ENCODE data around the gene MRPL10. TPM values are rescaled to one million over a fixed set of nuclear protein-coding genes. Genes with fewer than 3 reads are reported as not detected.

The MRPL10 gene
- total and polyA plus RNA-seq, 10 donors = 24.4 to 46.1 (median 34.2) TPM

- Histone ChIP-seq H3K9me3 (no peaks in the 10 kb centered on the region), H3K27ac (no peak overlapping the region), H3K36me3 (no peaks in the 10 kb centered on the region), H3K4me3 (no peak overlapping the region), H3K4me1 (no peaks in the 10 kb centered on the region), H3K27me3 (replicated peaks in 1 of 7) (peaks cover 0 to 8% (median 0%) of the 10 kb centered on the region in 7 donors)
- DNase-seq = no peak
- intact Hi-C loops (cut with DNase I; ENCODE audit: low total_unique reads) = loop anchor here (10.0 kb wide), 1 partner anchor 126 kb away; no protein-coding TSS in a partner anchor
- TF ChIP-seq POLR2A (IDR thresholded peaks at IDR 0.05) (no peak), CTCF (IDR thresholded peaks at IDR 0.05 in 8 of 11, conservative IDR thresholded peaks at IDR 0.05 in 3 of 11) (no peak), POLR2AphosphoS5 (IDR thresholded peaks at IDR 0.05) (no peak)
- WGBS, 5 donors = 81 to 88% (median 85%) methylated on average over 11 to 12 of the region's 12 CpGs
Observed at GRCh38 chr17:47800686-47801085, 30.7 kb downstream of the MRPL10 start.

DNA sequence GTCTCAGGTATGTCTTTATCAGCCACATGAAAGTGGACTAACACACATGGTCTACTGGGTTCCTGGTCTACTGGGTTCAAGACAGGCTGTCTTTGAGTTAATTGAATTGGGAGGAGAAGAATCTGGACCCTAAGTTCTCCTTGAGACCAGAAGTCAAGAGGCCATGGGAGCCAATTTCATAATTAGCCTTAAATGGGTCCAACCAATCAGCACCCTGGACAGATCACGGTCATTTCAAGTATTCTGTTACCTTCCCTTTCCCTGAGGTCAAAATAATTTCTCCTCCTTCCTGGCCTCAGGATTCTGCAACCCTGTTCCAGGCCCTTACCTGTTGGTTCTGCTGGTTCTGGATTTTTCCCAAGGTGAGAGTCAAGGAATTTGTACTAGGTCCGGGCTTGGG is 33.5 kb downstream of the MRPL10 start:
- Histone ChIP-seq H3K27me3 (replicated peaks in 1 of 7) (peaks cover 0 to 37% (median 15%) of the 10 kb centered on the region in 7 donors), H3K27ac (no peak overlapping the region), H3K4me1 (no peaks in the 10 kb centered on the region), H3K4me3 (no peak overlapping the region), H3K9me3 (no peaks in the 10 kb centered on the region), H3K36me3 (no peaks in the 10 kb centered on the region)
- WGBS, 5 donors = 49 to 80% (median 58%) methylated on average over 2 of the region's 2 CpGs
- DNase-seq = no peak
- TF ChIP-seq POLR2A (IDR thresholded peaks at IDR 0.05) (no peak), CTCF (IDR thresholded peaks at IDR 0.05 in 8 of 11, conservative IDR thresholded peaks at IDR 0.05 in 3 of 11) (no peak), POLR2AphosphoS5 (IDR thresholded peaks at IDR 0.05) (no peak)
- intact Hi-C loops (cut with DNase I; ENCODE audit: low total_unique reads) = loop anchor here (10.0 kb wide), 1 partner anchor 103 kb away; the partner anchor contains the start of gene TBKBP1

DNA sequence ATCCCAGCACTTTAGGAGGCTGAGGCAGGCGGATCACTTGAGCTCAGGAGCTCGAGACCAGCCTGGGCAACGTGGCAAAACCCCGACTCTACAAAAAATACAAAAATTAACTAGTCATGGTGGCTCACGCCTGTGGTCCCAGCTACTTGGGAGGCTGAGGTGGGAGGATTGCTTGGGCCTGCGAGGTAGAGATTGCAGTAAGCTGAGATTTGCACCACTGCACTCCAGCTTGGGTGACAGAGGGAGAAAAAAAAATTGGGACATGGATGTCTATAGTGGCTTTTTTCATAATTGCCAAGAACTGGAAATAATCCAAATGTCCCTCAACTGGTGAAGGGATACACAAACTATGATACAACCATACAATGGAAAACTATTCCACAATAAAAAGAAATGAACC is 38.4 kb downstream of the MRPL10 start:
- intact Hi-C loops (cut with DNase I; ENCODE audit: low total_unique reads) = loop anchor here (10.0 kb wide), 1 partner anchor 98 kb away; the partner anchor contains the start of gene TBKBP1
- no peak overlapping the region for H3K27ac ChIP-seq
- H3K9me3 ChIP-seq = no peaks in the 10 kb centered on the region
- no peak overlapping the region for H3K4me3 ChIP-seq
- H3K27me3 ChIP-seq (replicated peaks in 1 of 7) = peaks cover 0 to 85% (median 59%) of the 10 kb centered on the region in 7 donors
- whole genome bisulfite sequencing, 5 donors = 57 to 73% (median 70%) methylated on average over 6 of the region's 6 CpGs
- H3K36me3 ChIP-seq = no peaks in the 10 kb centered on the region
- peaks cover 9 to 16% (median 10%) of the 10 kb centered on the region in 6 donors for H3K4me1 ChIP-seq
- DNase-seq = no peak
- TF ChIP-seq POLR2A (IDR thresholded peaks at IDR 0.05) (no peak), CTCF (IDR thresholded peaks at IDR 0.05 in 8 of 11, conservative IDR thresholded peaks at IDR 0.05 in 3 of 11) (no peak), POLR2AphosphoS5 (IDR thresholded peaks at IDR 0.05) (no peak)

DNA sequence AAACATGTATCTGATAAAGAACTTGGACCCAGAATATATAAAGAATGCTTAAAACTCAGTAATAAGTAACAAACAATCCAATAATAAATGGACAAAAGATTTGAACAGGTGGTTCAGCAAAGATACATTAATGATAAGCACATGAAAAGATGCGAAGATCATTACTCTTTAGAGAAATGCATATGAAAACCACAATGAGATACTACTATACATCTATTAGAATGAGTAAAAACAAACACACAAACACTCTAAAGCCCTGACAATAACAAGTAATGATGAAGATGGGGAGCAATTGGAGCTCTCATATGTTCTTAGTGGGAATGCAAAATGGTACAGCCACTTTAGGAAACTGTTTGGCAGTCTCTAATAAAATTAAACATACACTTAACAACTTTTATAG is 38.9 kb downstream of the MRPL10 start:
- Histone ChIP-seq H3K9me3 (no peaks in the 10 kb centered on the region), H3K27me3 (replicated peaks in 1 of 7) (peaks cover 0 to 90% (median 62%) of the 10 kb centered on the region in 7 donors), H3K4me1 (peaks cover 9 to 16% (median 10%) of the 10 kb centered on the region in 6 donors), H3K36me3 (no peaks in the 10 kb centered on the region), H3K4me3 (no peak overlapping the region), H3K27ac (no peak overlapping the region)
- no peak for DNase-seq
- TF ChIP-seq POLR2A (IDR thresholded peaks at IDR 0.05) = no peak
- TF ChIP-seq CTCF (IDR thresholded peaks at IDR 0.05 in 8 of 11, conservative IDR thresholded peaks at IDR 0.05 in 3 of 11) = no peak
- 76 to 94% (median 80%) methylated on average over 1 of the region's 1 CpG for WGBS, 5 donors
- intact Hi-C loops (cut with DNase I; ENCODE audit: low total_unique reads) = loop anchor here (10.0 kb wide), 1 partner anchor 98 kb away; the partner anchor contains the start of gene TBKBP1
